Testis (tissue), 2 donors: ENCODE measurements around the gene ZNF768.

Experiments
- POLR2A ChIP-seq: fragments of 450-650 bp; IDR thresholded peaks from one replicate; pipeline ENCODE4 v1.6.1; 2017; ENCODE audit warnings: antibody characterized with exemption, mild to moderate bottlenecking, moderate library complexity
- TF ChIP-seq, protein P1 (sequence below), 3 experiments: fragments of 450-650 bp in 2 of 3; fragments of 200-600 bp in 1 of 3; sonication (generic) in 1 of 3; IDR thresholded peaks; one replicate each; pipeline ENCODE4 v1.5.1; 2016 to 2019; ENCODE audit warnings: antibody characterized with exemption in 3 of 3, mild to moderate bottlenecking in 2 of 3, moderate library complexity in 1 of 3

DNA sequence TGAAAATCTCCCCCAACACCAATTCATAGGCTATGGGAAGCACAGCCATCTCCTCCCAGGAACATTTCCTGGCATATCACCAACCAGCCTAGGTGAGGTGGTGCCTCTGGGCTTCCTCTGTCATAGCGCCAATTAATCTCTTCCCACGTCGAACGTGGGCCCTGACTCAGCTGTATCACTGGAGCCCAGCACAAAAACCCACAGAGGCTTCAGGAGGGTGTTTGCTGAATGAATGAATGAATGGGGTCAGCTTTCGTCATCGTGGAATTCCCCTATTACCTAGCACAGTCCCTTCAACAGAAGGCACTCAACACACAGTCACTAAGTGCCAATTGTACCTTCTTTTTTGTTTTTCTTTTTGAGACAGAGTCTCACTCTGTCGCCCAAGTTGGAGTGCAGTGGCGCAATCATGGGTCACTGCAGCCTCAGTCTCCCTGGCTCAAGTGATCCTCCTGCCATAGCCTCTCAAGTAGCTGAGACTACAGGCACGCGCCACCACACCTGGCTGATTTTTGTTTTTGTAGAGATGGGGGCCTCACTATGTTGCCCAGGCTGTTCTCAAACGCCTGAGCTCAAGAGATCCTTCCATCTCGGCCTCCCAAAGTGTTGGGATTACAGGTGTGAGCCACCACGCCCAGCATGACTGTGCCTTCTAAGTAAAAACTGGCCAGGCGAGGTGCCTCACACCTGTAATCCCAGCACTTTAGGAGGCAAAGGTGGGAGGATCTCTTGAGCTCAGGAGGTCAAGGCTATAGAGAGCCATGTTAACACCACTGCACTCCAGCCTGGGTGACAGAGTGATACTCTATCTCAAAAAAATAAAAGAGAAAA is 41.0 kb upstream of the ZNF768 start:
- TF ChIP-seq POLR2A, result no peak
- TF ChIP-seq, protein P1, sequence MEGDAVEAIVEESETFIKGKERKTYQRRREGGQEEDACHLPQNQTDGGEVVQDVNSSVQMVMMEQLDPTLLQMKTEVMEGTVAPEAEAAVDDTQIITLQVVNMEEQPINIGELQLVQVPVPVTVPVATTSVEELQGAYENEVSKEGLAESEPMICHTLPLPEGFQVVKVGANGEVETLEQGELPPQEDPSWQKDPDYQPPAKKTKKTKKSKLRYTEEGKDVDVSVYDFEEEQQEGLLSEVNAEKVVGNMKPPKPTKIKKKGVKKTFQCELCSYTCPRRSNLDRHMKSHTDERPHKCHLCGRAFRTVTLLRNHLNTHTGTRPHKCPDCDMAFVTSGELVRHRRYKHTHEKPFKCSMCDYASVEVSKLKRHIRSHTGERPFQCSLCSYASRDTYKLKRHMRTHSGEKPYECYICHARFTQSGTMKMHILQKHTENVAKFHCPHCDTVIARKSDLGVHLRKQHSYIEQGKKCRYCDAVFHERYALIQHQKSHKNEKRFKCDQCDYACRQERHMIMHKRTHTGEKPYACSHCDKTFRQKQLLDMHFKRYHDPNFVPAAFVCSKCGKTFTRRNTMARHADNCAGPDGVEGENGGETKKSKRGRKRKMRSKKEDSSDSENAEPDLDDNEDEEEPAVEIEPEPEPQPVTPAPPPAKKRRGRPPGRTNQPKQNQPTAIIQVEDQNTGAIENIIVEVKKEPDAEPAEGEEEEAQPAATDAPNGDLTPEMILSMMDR (IDR thresholded peaks at IDR 0.05), result no peak
